Stimulated activated CD8-positive, alpha-beta memory T cell treated with anti-CD3 and anti-CD28 coated beads, Interleukin-7, amount 100 ng/mL, for 4 hours (primary cell): ENCODE results near the gene NUDT7.
A peak's percentile ranks its signal among the peaks of the same experiment; 100 is the strongest.

Experiments
- DNase-seq, 2 donors: peaks; one replicate each; pipeline ENCODE4 v3.0.0-alpha.2; 2020; ENCODE audit warnings: low read depth in 2 of 2

The NUDT7 gene

DNA sequence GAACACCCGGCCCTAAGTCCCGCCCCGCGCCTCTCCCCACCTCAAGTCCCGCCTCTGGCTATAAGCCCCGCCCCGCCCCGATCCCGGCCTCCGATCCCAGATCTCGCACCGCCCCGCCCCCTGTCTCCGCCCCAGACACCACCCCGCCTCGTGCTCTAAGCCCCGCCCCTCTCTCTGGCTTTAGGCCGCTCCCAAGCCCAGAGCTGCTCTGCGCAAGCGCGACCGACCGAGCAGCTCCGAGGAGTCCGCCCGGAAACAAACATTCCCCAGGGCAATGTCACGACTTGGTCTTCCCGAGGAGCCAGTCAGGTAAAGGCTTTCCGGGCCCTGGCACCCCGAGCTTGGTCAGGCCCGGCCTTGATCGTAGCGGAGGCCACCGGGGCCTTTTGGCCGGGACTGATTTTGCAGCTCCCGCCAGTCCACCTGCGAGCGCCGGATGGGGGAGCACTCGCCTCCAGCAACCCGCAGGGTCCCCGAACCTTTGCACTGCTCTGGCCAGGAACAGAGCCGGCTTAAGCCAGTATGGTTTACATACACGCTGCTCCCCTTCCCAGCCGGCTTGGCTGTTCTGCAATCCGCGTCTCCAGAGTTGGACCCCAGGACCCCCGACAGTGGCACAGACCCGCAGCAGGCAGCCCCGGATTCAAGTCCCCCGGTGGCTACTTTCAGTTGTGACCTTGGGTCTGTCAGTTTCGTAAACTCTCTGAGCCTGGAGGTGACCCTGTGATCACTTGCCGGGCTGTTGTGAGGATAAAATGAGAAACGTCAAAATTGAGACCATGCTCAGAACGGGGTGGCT is at the start of gene NUDT7:
TSS of gene NUDT7 (plus strand) at position 206 of the 799 bp plus-strand sequence. CDS start at position 275, 69 bp downstream.
- DNase-seq: peak; percentile 91 to 93

DNA sequence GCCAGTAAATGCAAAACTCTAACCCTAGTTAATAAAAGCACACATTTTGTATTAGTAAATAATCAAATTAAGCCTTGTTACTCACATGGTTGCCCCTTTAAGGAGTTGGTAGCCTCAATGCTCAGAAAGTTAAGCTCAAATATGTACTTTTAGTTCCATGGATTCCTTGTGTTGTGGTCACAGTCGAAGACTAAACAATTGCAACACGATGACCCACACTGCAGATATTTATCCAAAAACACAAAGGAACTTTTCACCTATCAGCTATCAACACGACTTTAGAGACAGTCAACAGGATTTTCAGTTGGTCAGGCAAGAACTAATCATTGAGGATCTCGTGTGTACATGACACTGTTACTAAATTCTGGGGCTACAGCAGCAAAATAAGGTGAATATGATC is 47.4 kb upstream of the NUDT7 start:
- no peak for DNase-seq

DNA sequence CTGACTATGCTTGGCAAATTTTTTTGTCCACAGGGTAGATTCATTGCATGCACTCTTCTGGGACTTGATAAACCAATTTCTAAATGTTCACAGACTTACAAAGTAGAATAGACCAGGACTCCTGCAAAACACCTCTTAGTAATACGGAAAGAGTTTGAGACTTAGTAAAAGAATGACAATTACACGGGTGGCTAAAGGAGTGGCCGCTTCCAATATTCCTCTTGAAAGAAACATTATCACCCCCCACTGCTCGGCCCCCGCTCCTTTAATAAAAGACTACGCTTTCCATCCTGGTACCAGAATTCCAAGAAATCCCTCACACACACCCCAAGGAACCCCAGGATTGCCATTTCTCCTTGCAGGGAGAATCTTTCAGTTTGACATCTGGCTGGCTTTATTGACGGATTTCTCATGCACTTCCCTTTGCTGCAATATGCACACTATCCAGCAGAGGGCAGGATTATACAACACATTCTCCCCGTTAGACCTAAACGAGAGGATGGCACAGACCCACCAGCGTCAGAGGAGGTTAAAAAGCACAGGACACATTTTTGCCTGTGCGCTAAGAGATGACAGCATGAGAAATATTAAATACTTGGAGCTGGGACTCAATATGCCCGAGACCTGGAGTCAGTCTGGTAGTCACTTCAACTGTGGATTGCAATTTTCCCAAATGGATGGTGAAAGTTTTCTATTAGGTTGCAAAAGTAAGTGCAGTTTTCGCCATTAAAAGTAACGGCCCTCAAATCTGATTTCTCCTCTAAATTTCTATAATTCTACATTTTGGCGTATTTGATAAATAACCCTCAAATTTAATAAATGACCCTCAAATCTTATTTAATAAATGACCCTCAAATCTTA is 46.6 kb upstream of the NUDT7 start:
- DNase-seq: peak; percentile 7 to 30

DNA sequence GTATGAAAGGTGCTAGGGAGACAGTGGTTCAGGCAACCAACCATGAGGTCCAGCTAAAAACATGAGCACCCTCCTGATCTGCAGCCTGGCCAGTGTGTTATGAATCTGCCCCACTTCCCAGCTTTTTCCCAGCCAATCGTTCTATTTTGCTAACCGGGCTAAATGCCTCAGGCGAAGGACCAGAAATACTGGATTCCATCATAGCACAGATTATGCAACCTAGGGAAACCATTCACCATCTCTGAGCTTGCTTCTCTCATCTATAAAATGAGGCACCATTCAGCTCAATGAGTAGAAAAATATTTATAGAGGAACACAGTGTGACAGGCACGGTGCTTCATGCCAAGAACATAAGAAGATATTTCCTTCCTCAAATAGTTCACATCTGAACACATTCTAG is 45.2 kb upstream of the NUDT7 start:
- no peak for DNase-seq

DNA sequence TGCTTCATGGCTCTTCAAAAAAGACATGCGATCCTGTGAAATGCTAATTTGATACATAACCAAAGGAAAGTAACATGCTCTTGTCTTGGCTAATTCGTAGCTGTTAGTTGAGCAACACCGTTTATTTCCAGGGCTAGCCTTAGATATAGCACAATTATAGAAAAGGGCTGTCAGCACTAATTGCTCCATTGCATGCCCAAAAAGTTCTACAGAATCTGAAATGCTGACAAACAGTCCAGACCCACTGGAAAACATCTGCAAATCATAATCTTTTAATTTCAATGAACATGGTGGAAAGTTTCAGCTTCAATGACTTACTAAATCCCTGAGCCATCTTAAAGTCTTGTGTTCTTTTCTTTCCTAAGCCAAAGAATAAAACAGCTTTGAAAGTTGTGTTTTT is 42.9 kb upstream of the NUDT7 start:
- DNase-seq: no peak

DNA sequence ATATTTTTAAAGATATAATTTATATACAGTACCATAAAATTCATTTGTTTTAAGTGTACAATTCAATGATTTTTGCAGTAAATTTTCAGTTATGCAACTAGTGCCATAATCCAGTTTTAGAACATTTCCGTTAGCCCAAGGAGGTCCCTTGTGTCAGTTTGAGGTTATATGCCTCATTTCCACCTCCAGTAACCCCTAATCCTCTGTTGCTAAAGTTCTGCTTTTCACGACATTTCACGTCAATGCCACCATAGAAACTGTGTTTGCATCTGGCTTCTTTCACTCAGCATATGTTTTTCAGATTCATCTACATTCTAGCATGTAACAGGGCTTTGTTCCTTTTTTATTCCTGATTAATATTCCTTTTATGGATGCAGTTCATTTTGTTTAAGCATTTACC is 42.4 kb upstream of the NUDT7 start:
- DNase-seq: no peak

DNA sequence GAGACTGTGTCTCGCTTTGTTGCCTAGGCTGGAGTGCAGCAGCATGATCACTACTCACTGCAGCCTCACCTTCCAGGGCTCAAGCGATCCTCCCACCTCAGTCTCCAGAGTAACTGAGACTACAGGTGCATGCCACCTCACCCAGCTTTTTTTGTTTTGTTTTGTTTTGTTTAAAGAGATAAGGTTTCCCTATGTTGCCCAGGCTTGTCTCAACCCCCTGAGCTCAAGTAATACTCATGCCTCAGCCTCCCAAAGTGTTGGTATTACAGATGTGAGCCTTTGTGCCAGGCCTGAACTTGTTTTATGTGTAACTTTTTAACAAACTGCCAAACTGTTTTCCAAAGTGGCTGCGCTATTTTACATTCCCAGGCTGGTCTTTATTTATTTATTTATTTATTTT is 41.8 kb upstream of the NUDT7 start:
- DNase-seq: no peak

DNA sequence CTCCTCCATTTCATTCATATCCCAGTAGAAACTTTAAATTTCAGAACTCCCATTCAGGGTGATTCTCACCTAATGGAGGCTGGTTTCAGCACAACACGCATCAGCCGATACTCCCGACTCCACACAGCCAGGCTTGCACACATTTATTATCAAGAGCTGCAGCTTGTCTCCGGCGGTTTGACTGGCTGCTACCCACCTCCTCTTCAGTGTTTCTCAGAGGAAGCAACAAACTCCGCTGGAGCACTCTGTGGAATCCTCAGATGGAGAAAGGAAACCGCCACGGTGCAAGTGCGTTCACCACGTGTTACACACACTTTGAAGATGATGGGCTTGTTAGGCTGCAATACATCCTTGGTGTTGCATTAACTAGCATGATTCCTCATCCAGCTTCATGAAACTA is 39.7 kb upstream of the NUDT7 start:
- DNase-seq: no peak

DNA sequence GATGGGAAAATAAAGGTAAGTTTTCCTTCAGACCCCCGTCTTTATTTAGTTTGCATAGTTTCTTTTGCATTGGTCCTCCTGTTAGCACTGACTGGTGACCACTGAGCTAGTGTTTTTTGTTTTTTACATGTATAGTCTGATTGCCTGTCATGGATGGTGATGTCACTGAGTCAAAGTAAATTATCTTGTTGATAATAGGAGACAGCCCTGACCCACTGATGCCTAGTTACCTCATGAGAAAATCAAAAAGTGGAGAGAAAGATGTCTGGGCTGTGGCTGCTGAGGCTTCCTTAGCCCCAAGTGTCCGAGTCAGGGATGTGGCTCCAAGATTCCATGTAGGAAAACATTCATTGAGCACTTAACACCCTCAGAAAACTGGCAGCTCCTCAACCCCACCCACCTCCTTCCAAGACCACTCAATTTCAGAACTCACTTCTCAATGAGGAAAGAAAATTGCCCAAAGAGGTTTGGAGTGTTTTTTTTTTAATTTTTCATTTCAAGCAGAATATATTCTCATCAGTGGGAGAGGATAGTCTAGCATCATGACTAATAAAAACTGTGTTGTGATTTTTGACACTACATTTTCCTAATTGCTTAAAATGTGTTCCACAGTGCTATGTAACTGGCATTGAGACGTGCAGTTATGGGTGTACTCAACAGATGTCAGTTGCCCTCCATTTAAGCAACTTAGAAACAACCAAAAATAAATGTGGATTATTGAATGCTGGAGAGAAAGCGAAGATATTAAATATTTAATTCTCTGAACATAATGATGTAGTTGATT is 38.7 kb upstream of the NUDT7 start:
- DNase-seq: no peak

DNA sequence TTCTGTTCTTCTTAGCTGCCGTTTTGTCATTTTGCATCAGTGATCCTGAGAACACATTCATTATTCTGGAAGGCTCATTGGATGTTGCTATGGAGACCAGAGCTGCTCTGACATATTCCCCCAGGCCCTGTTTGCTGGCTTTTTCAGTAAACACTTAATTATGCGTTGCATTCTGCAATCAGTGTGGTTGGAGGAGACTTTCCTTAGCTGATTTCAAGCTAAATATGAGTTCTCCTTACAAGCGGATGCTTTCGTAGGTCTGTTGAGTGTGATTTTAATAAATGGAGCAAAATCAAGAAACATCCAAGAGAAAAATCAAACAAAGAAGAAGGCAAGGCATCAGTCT is 38.2 kb upstream of the NUDT7 start:
- no peak for DNase-seq

DNA sequence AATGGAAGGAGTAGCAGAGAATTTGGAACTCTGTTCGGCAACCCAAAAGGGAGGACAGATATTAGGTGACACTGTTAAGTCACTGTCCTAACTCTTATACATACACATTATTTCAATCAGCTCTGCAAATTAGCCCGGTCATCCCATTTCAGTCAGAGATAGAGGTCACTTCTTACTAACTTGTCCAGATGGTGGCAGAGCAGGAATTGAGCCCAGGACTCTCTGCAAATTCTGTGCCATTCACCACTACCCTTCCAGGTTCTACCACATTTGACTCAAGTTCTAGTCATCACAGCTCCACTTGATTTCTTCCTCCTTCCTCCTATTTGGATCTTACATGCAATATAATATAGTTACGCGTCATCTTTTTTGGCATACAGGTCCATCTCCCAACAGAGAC is 35.9 kb upstream of the NUDT7 start:
- no peak for DNase-seq

DNA sequence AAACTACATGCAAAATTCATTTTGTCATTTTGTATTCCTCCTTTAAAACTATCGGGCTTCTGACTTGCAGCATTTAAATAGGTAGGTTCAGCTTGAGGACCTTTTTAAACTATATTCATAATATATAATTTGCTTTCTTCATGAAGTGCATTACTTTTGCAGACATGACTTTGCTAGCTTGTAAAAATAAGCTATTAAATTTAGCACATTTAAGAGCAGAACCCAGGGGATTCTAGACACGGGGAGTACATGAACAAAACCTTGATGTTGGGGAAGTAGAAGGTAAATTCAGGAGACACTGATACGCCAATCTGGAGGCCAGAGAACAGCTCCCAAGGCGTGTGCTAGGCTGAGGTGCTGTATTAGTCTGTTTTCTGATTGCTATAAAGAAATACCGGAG is 32.3 kb upstream of the NUDT7 start:
- DNase-seq: no peak

DNA sequence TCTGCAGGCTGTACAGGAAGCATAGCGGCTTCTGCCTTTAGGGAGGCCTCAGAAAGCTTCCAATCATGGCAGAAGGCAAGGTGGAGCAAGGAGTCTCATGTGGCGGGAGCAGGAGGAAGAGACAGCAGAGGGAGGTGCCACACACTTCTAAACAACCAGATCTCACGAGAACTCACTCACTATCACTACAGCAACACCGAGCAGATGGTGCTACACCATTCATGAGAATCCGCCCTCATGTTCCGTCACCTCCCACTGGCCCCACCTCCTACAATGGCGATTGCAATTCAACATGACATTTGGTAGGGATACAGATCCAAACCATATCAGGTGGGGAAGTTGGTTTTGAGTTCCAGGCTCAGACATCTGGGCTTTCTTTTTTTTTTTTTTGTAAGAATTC is 31.9 kb upstream of the NUDT7 start:
- DNase-seq: no peak

DNA sequence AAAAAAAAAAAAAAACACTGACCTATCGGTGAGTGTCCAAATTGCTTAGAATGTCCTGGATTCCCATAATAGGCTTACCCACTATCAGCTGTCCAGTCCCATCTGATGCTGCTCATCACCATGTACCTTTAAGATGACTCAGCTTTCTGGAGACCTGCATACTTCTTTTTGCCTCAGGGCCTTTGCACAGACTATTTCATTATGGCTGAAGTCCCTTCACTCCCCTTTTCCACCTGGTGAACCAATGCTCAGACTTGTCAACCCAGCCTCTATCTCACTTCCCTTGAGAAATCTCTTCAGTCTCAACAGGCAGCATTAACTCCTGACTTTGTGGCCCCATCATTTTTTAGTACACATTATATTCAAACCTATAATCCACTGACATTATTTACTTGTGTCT is 29.7 kb upstream of the NUDT7 start:
- no peak for DNase-seq

DNA sequence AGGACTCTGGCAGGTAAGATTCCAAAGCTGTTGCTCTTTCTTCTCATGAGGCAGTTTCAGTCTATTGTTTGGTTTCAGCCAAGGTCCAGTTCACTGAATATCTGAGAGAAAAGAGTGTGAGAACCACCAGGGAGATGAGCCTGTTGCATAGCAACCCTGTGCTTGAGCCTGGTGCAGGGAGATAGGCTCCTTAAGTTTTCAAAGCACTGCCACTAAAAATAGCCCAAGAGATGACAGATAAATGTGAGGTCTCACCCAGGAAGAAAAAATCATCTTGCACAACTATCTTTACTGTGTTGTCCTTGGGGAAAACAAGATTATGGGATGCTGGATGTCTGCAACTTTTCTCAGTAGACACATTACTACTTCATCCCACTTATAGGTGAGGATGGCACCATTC is 26.2 kb upstream of the NUDT7 start:
- DNase-seq: no peak

DNA sequence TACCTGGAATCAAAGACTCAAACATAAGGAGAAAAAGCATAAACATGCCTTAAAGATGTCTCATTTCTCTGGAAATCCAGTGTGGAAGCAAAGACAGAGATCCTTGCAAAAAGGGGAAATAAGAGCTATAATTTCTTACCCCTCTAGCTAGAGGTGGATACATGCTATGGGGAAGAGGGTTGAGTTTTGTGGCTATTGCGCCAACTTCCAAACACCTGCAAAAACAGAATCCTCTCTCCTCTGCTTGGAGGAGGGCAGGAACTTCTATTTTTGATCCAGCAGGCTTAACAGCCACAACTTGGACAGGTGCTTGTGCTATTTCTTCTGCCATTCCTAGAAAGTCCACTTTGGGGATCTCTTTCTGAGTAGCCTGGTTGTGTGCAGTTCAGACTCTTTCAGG is 21.5 kb upstream of the NUDT7 start:
- DNase-seq: no peak

DNA sequence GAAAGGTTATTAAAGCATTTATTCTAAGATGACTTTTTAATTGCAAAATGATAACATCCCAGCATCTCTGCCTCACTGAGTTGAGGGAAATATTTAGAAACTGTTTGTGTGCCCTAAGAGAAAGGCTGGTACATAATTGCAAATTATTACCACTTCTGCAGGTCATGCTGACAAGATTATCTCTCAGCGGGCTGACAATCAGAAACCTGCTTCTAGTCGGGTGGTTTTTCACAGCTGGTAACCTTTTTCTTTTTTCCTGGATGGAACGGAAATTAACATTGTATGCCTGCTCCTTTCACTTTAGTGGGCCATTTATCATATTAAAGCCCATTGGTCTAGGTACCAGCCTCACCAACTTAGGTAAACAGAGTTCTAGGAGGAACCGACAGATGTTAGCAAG is 17.0 kb upstream of the NUDT7 start:
- DNase-seq: no peak

DNA sequence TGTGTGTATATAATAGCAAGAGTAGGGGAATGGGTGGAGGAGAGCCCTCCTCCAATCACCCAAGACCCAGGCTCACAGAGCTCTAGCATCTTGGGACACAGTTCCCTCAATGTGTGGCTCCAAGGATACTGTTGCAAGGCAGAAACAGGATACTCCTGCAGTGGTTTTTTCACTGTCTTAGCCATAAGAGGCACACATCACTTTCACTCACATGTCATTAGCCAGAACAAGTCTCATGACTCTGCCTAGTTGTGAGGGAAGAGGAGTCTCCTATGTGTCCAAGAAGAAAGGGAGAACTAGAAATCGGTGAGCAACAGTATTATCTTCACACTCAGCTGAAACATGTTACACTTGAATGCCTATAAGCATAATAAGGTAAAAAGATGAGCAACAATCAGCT is 11.1 kb upstream of the NUDT7 start:
- DNase-seq: no peak

DNA sequence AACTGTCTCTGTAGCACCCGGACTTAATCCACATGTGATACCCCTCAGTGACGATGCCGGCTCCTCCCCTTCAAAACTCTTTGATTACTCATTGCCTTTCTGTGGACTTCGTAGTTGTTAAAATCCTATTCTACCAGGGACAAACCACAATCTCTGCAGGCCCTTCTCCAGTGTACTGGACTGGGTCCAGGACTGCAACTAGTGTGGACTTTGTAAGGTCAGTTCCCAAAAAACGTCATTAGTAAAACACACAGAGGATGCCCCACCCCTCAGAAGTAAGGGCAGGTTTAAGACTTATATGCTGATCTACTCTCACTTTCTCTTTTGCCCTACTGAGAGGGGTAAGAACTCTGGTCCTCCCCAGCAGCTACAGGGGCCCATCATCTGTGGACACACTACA is 10.5 kb upstream of the NUDT7 start:
- DNase-seq: no peak

DNA sequence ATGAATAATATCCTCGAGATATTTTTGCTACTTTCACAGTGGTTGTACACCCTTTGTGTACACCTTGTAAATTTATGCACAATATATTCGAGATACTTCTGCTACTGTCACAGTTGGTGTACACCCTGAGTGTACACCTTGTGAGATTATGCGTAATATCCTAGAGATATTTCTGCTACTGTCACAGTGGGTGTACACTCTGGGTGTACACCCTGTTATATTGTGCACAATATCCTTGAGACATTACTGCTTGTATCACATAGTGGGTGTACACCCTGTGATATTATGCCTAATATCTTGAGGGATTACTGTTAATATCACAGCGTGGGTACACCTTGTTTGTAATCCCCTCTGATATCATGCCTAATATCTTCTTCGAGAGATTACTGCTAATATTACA is 7.2 kb upstream of the NUDT7 start:
- no peak for DNase-seq

DNA sequence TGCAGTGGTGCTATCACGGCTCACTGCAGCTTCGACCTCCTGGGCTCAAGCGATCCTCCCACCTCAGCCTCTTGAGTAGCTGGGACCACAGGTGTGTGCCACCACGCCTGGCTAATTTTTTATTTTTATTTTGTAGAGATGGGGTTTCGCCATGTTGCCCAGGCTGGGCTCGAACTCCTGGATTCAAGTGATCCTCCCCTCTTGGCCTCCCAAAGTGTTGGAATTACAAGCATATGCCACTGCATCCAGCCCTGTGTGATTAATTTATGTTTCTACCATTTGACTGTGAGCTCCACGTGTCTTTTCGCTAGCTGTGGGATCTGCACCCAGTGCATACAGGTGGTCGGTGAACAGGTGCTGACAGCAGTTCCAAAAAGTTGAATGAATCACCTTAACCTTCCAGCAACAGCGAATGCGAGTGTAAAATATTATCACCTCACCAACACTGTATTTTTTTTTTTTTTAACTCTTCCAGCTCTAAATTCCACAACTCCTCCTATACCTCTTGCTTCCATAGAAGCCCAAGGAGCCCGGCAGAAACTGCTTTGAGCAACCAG is 484 bp upstream of the NUDT7 start:
- DNase-seq: no peak

DNA sequence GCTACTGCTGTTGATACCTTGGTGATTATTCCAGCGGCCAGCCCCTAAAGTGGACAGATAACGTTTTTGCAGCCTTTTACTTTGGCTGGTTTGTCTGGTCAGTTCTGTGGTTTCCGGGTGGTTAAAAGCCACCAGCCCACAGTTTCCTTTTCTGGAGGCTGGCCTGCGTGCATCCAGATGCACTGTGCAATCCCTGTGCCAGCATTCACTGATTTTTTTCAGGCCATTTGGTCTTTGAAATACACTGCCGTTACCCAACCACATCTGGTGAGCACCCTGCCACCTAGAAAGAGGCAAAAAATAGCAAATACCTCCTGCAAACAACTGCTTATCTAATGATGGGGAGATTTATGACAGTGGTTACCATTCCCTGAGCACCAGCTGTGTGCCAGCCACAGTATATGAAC is 797 bp downstream of the NUDT7 start:
- DNase-seq: no peak
